ENCODE data around the gene NPHS1. TPM values are rescaled to one million over a fixed set of nuclear protein-coding genes. Genes with fewer than 3 reads are reported as not detected.
"Not testable (repeated sequence)": the region's sequence is repeated elsewhere in the genome, so short reads cannot be mapped to it uniquely, and the experiment has no call there.

The NPHS1 gene
- total RNA-seq, 1 experiment from 2014 or later = not detected

DNA sequence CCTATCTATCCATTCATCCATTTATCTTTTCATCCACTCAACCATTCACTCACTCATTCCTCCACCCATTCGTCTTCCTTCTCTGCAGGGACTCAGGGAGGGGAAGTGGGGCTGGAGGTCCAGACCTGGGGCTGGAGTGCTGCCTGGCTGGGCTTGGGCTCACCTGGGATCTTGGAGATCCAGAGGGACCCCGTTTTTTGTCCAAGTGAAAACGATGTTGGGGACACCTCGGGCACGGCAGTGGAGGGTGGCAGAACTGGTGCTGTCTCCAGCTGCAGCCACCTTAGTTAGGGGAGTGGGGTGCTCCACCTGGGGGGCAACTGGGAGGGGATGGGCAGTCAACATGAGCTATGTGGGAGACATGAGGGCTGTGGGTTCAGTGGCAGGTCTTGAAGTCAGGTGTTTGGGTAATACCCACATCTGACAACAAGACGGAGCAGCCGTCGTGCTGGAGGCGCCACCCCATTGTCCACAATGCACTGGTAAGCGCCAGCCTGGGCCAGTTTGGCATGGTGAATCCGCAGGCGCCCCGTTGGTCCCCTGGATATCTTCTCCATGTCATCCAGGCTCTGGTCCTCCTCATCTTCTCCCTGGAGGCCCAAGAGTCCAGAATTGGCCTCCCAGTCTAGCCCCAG is 10.2 kb downstream of the NPHS1 start:
- Histone ChIP-seq H3K4me2 (ENCODE audit: low read length) (no peak overlapping the region), H3K4me3 (ENCODE audit: low read length) (no peak overlapping the region), H2AFZ (ENCODE audit: low read length) (no peak overlapping the region), H3K4me1 (ENCODE audit: insufficient read depth, low read length) (no peaks in the 10 kb centered on the region), H3K79me2 (ENCODE audit: low read length) (no peaks in the 10 kb centered on the region), H3K27me3 (ENCODE audit: low read length) (no peaks in the 10 kb centered on the region), H3F3A (ENCODE audit: low read length, unreplicated experiment) (no peaks in the 10 kb centered on the region), H3K9me3 (ENCODE audit: low read length) (no peaks in the 10 kb centered on the region), H3K36me3 (ENCODE audit: low read depth, low read length) (no peaks in the 10 kb centered on the region), H3K27ac (ENCODE audit: low read length) (no peak overlapping the region), H4K20me1 (ENCODE audit: low read length) (no peaks in the 10 kb centered on the region), H3K9me2 (replicated peaks; ENCODE audit: low read length) (no peaks in the 10 kb centered on the region), H3K9ac (ENCODE audit: low read length) (no peak overlapping the region)
- BruUV-seq (replicated peaks) = no TSS peak
- DNase-seq (no peak), ATAC-seq (no peak)
- CTCF ChIA-PET = no interaction called here
- intact Hi-C loops (cut with micrococcal nuclease) = no loop called here
- POLR2A ChIA-PET (ENCODE audit: unreplicated experiment) = no interaction called here
- TF ChIP-seq EZH2 (IDR thresholded peaks at IDR 0.05; ENCODE audit: low read length, unreplicated experiment) = no peak
- no peak for TF ChIP-seq EZH2phosphoT487 (IDR thresholded peaks at IDR 0.05; ENCODE audit: borderline replicate concordance, low read length)
- TF ChIP-seq, protein P1, sequence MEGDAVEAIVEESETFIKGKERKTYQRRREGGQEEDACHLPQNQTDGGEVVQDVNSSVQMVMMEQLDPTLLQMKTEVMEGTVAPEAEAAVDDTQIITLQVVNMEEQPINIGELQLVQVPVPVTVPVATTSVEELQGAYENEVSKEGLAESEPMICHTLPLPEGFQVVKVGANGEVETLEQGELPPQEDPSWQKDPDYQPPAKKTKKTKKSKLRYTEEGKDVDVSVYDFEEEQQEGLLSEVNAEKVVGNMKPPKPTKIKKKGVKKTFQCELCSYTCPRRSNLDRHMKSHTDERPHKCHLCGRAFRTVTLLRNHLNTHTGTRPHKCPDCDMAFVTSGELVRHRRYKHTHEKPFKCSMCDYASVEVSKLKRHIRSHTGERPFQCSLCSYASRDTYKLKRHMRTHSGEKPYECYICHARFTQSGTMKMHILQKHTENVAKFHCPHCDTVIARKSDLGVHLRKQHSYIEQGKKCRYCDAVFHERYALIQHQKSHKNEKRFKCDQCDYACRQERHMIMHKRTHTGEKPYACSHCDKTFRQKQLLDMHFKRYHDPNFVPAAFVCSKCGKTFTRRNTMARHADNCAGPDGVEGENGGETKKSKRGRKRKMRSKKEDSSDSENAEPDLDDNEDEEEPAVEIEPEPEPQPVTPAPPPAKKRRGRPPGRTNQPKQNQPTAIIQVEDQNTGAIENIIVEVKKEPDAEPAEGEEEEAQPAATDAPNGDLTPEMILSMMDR (conservative IDR thresholded peaks at IDR 0.05; ENCODE audit: low read depth, low read length) = no peak

DNA sequence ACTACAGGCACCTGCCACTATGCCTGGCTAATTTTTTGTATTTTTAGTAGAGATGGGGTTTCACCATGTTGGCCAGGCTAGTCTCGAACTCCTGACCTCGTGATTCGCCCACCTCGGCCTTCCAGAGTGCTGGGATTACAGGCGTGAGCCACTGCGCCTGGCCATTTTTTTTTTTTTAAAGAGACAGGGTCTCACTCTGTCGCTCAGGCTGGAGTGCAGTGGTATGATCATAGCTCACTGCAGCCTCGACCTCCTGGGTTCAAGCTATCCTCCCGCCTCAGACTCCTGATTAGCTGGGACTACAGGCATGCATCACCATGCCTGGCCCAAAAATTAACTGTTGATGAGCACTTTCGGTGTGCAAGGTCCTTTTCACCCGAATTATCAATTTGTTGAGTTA is 16.2 kb downstream of the NPHS1 start:
- H2AFZ ChIP-seq (ENCODE audit: low read length); H3K4me2 ChIP-seq (ENCODE audit: low read length); H3K4me1 ChIP-seq (ENCODE audit: insufficient read depth, low read length); H4K20me1 ChIP-seq (ENCODE audit: low read length); H3K27ac ChIP-seq (ENCODE audit: low read length); BruUV-seq (replicated peaks); H3K36me3 ChIP-seq (ENCODE audit: low read depth, low read length); H3K4me3 ChIP-seq (ENCODE audit: low read length); DNase-seq; H3K9me2 ChIP-seq (replicated peaks; ENCODE audit: low read length); H3K9me3 ChIP-seq (ENCODE audit: low read length); H3K9ac ChIP-seq (ENCODE audit: low read length); CTCF ChIA-PET; H3K79me2 ChIP-seq (ENCODE audit: low read length); intact Hi-C loops (cut with micrococcal nuclease); ATAC-seq; H3F3A ChIP-seq (ENCODE audit: low read length, unreplicated experiment); POLR2A ChIA-PET (ENCODE audit: unreplicated experiment): not testable (repeated sequence)
- peaks cover 35% of the 10 kb centered on the region for H3K27me3 ChIP-seq (ENCODE audit: low read length)

GRCh38 chr19:35833972-35834371 is 18.3 kb downstream of the NPHS1 start:
- intact Hi-C loops (cut with micrococcal nuclease) = no loop called here
- Histone ChIP-seq H3K4me1 (ENCODE audit: insufficient read depth, low read length) (no peaks in the 10 kb centered on the region), H4K20me1 (ENCODE audit: low read length) (no peaks in the 10 kb centered on the region), H3F3A (ENCODE audit: low read length, unreplicated experiment) (no peaks in the 10 kb centered on the region), H3K9me3 (ENCODE audit: low read length) (no peaks in the 10 kb centered on the region), H3K9me2 (replicated peaks; ENCODE audit: low read length) (no peaks in the 10 kb centered on the region), H3K4me2 (ENCODE audit: low read length) (no peak overlapping the region), H3K79me2 (ENCODE audit: low read length) (no peaks in the 10 kb centered on the region), H2AFZ (ENCODE audit: low read length) (no peak overlapping the region), H3K27me3 (ENCODE audit: low read length) (peaks cover 39% of the 10 kb centered on the region), H3K27ac (ENCODE audit: low read length) (no peak overlapping the region), H3K9ac (ENCODE audit: low read length) (no peak overlapping the region), H3K36me3 (ENCODE audit: low read depth, low read length) (no peaks in the 10 kb centered on the region), H3K4me3 (ENCODE audit: low read length) (no peak overlapping the region)
- ChIA-PET POLR2A (ENCODE audit: unreplicated experiment) (no interaction called here), CTCF (no interaction called here)
- TF ChIP-seq EZH2phosphoT487 (IDR thresholded peaks at IDR 0.05; ENCODE audit: borderline replicate concordance, low read length) (no peak), EZH2 (IDR thresholded peaks at IDR 0.05; ENCODE audit: low read length, unreplicated experiment) (no peak)
- TF ChIP-seq, protein P1 (conservative IDR thresholded peaks at IDR 0.05; ENCODE audit: low read depth, low read length) = no peak
- DNase-seq (no peak), ATAC-seq (no peak)
- BruUV-seq (replicated peaks) = no TSS peak

Measured in PC-3 (cell line).